Vagina (tissue), 2 donors: ENCODE data around the gene CAPN2. TPM values are rescaled to one million over a fixed set of nuclear protein-coding genes. Genes with fewer than 3 reads are reported as not detected.

ENCODE experiments used
- DNase-seq, 2 donors: peaks; one replicate each; pipeline ENCODE4 v3.0.0-alpha.2; 2017; ENCODE audit errors: extremely low spot score in 2 of 2
- H3K27ac ChIP-seq: fragments of 200-600 bp; sonication (generic); one replicate; pipeline ENCODE4 v1.5.1; 2019
- H3K27me3 ChIP-seq: fragments of 200-600 bp; sonication (generic); one replicate; pipeline ENCODE4 v1.5.1; 2019
- H3K36me3 ChIP-seq, 2 donors: fragments of 200-600 bp; sonication (generic); one replicate each; pipeline ENCODE4 v1.5.1; 2017 to 2019
- H3K4me1 ChIP-seq: fragments of 200-600 bp; sonication (generic); one replicate; pipeline ENCODE4 v1.5.1; 2019
- H3K4me3 ChIP-seq, 2 donors: fragments of 200-600 bp; sonication (generic); 1 replicate in 1 of 2; 2 replicates in 1 of 2; pipeline ENCODE4 v1.5.1; 2016 to 2019
- H3K9me3 ChIP-seq: fragments of 200-600 bp; sonication (generic); one replicate; pipeline ENCODE4 v1.5.1; 2019
- POLR2A ChIP-seq, 2 donors: fragments of 450-650 bp; IDR thresholded peaks; one replicate each; pipeline ENCODE4 v1.6.1; 2017; ENCODE audit warnings: antibody characterized with exemption in 2 of 2, mild to moderate bottlenecking in 2 of 2, moderate library complexity in 2 of 2
- POLR2AphosphoS5 ChIP-seq, 2 donors: sonication (generic); formaldehyde crosslinking; IDR thresholded peaks; one replicate each; pipeline ENCODE4 v1.9.0; 2017; ENCODE audit warnings: antibody characterized with exemption in 2 of 2, mild to moderate bottlenecking in 2 of 2, low read depth in 1 of 2; ENCODE audit not compliant: insufficient read depth in 1 of 2
- intact Hi-C: fragments of 100-400 bp; cut with DNase I; formaldehyde crosslinking; loops from one replicate; pipeline ENCODE4 v1.15.1; 2023
- total RNA-seq: library from RNA; depleted of rRNA; stranded (reverse); fragments of >200 nt; gene quantifications from one replicate; pipeline ENCODE4 v1.2.3, GENCODE V29; 2016
- TF ChIP-seq, protein P1 (sequence below), 3 experiments: fragments of 450-650 bp in 2 of 3; fragments of 200-600 bp in 1 of 3; sonication (generic) in 1 of 3; IDR thresholded peaks; one replicate each; pipeline ENCODE4 v1.5.1; 2017 to 2019; ENCODE audit warnings: antibody characterized with exemption in 3 of 3, mild to moderate bottlenecking in 2 of 3, moderate library complexity in 2 of 3

CAPN2 gene
- total RNA-seq, 1 donor from 2014 or later, result 208 TPM

- H3K9me3 ChIP-seq, result no peaks in the 10 kb centered on the region
- no peak overlapping the region for H3K4me3 ChIP-seq
- H3K27me3 ChIP-seq, result no peaks in the 10 kb centered on the region
- TF ChIP-seq, protein P1, sequence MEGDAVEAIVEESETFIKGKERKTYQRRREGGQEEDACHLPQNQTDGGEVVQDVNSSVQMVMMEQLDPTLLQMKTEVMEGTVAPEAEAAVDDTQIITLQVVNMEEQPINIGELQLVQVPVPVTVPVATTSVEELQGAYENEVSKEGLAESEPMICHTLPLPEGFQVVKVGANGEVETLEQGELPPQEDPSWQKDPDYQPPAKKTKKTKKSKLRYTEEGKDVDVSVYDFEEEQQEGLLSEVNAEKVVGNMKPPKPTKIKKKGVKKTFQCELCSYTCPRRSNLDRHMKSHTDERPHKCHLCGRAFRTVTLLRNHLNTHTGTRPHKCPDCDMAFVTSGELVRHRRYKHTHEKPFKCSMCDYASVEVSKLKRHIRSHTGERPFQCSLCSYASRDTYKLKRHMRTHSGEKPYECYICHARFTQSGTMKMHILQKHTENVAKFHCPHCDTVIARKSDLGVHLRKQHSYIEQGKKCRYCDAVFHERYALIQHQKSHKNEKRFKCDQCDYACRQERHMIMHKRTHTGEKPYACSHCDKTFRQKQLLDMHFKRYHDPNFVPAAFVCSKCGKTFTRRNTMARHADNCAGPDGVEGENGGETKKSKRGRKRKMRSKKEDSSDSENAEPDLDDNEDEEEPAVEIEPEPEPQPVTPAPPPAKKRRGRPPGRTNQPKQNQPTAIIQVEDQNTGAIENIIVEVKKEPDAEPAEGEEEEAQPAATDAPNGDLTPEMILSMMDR (IDR thresholded peaks at IDR 0.05), result no peak
- no peak for TF ChIP-seq POLR2AphosphoS5 (IDR thresholded peaks at IDR 0.05; ENCODE audit: insufficient read depth in 1 of 2, low read depth in 1 of 2)
- TF ChIP-seq POLR2A (IDR thresholded peaks at IDR 0.05), result no peak
- intact Hi-C loops, result no loop called here
- H3K36me3 ChIP-seq, result peaks cover 5 to 83% of the 10 kb centered on the region in 2 donors
- no peak overlapping the region for H3K27ac ChIP-seq
- H3K4me1 ChIP-seq, result no peaks in the 10 kb centered on the region
- no peak for DNase-seq
Observed at GRCh38 chr1:223755432-223755792, 43.1 kb downstream of the CAPN2 start.

- TF ChIP-seq POLR2AphosphoS5 (IDR thresholded peaks at IDR 0.05; ENCODE audit: insufficient read depth in 1 of 2, low read depth in 1 of 2), result no peak
- TF ChIP-seq POLR2A (IDR thresholded peaks at IDR 0.05), result no peak
- TF ChIP-seq, protein P1 (IDR thresholded peaks at IDR 0.05), result no peak
- intact Hi-C loops, result no loop called here
- peaks cover 5 to 83% of the 10 kb centered on the region in 2 donors for H3K36me3 ChIP-seq
Observed at GRCh38 chr1:223755992-223756775, 43.8 kb downstream of the CAPN2 start.

DNA sequence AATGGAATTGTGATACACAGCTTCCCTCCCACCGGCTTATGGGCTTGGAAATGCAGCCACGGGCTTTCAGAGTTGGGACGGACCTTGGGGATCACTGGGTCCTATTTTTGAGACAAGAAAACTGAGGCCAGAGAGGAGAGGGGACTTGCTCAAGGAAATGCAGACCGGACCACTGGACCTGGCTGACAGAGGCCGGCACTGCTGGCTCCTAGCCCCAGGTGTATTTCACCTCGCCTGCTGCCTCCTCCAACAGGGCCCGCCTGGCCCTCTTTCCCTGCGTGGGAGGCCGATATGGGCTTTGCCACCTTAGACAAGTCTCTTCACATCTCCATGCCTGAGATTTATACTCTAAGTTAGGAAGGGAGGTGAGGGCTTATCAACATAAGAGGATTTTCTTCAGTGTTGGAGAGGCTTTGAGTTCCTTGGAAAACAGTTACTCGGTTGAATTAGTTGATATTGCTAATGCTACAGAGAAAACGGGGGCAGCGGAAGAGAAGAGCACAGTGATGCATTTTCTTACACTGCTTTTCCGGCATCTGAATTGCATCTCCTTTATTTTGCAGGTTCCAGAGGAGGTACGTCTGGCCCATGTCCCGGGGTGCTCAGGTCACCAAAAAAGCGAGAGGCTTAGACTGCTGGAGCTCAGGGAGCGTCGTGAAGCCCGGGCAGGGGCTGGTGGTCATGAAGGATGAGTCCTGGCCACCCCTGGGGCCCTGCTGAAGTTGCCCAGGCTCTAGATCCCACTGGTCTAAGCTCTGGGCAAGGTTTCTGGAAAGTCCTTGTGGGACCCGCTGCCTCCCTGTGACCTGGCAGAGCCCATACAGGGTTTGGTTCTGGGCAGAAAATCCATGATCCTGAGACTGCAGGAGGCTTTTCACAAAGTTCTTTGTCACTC lies 44.7 kb downstream of the CAPN2 start:
- H3K27ac ChIP-seq, result no peak overlapping the region

More at GRCh38 chr1:223755992-223756775, 43.8 kb downstream of the CAPN2 start:
- Histone ChIP-seq H3K27ac (no peak overlapping the region), H3K27me3 (no peaks in the 10 kb centered on the region), H3K4me1 (no peaks in the 10 kb centered on the region), H3K9me3 (no peaks in the 10 kb centered on the region), H3K4me3 (no peak overlapping the region)
- no peak for DNase-seq

DNA sequence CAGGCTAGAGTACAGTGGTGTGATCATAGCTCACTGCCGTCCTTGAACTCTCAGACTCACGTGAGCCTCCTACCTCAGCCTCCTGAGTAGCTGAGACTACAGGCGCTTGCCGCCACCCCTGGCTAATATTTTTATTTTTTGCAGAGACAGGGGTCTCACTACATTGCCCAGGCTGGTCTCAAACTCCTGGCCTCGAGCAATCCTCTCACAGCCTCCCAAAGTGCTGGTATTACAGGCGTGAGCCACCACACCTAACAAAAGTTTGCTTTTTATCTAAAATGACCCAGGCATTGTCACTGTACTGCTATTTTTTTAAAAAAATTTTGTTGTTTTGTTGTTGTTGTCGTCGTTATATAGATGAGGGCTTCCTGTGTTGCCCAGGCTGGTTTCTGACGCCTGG lies 46.4 kb downstream of the CAPN2 start:
- peaks cover 0 to 85% of the 10 kb centered on the region in 2 donors for H3K36me3 ChIP-seq
- no peaks in the 10 kb centered on the region for H3K27me3 ChIP-seq
- H3K27ac ChIP-seq, result no peak overlapping the region
- no peak for DNase-seq
- TF ChIP-seq POLR2AphosphoS5 (IDR thresholded peaks at IDR 0.05; ENCODE audit: insufficient read depth in 1 of 2, low read depth in 1 of 2) (no peak), POLR2A (IDR thresholded peaks at IDR 0.05) (no peak)
- TF ChIP-seq, protein P1 (IDR thresholded peaks at IDR 0.05), result no peak
- no peak overlapping the region for H3K4me3 ChIP-seq
- intact Hi-C loops, result no loop called here
- no peaks in the 10 kb centered on the region for H3K4me1 ChIP-seq
- no peaks in the 10 kb centered on the region for H3K9me3 ChIP-seq

More for the DNA sequence above, 44.7 kb downstream of the CAPN2 start:
- intact Hi-C loops, result no loop called here
- Histone ChIP-seq H3K9me3 (no peaks in the 10 kb centered on the region), H3K36me3 (peaks cover 5 to 83% of the 10 kb centered on the region in 2 donors), H3K27me3 (no peaks in the 10 kb centered on the region), H3K4me1 (no peaks in the 10 kb centered on the region), H3K4me3 (no peak overlapping the region)
- TF ChIP-seq, protein P1 (IDR thresholded peaks at IDR 0.05), result no peak
- no peak for DNase-seq
